H9 (cell line): ENCODE measurements around the gene PEX5. TPM values are rescaled to one million over a fixed set of nuclear protein-coding genes. Genes with fewer than 3 reads are reported as not detected.

Experiments
- DNase-seq: peaks from one replicate; pipeline ENCODE4 v3.0.0-alpha.2; 2017
- H2AFZ ChIP-seq: one replicate; pipeline ENCODE4 v1.6.1; 2013; ENCODE audit warnings: mild to moderate bottlenecking, low read length, control low read depth, moderate library complexity
- H2AK5ac ChIP-seq: 2 replicates; pipeline ENCODE4 v1.6.1; 2013; ENCODE audit warnings: low read length, control low read depth, mixed read lengths; ENCODE audit not compliant: insufficient read length
- H2BK120ac ChIP-seq: one replicate; pipeline ENCODE4 v1.6.1; 2013; ENCODE audit warnings: low read depth, mild to moderate bottlenecking, low read length, control low read depth, inconsistent platforms; ENCODE audit not compliant: poor library complexity, severe bottlenecking
- H2BK12ac ChIP-seq: 2 replicates; pipeline ENCODE4 v1.6.1; 2013; ENCODE audit warnings: low read length, control low read depth, mixed read lengths, low read depth; ENCODE audit not compliant: insufficient read length
- H2BK15ac ChIP-seq: 2 replicates; pipeline ENCODE4 v1.6.1; 2013; ENCODE audit warnings: low read depth, low read length, control low read depth
- H2BK20ac ChIP-seq: one replicate; pipeline ENCODE4 v1.6.1; 2013; ENCODE audit warnings: low read depth, mild to moderate bottlenecking, low read length, control low read depth, inconsistent platforms; ENCODE audit not compliant: poor library complexity, severe bottlenecking
- H2BK5ac ChIP-seq: 2 replicates; pipeline ENCODE4 v1.6.1; 2013; ENCODE audit warnings: low read length, control low read depth, mixed read lengths; ENCODE audit not compliant: insufficient read length
- H3K14ac ChIP-seq: 2 replicates; pipeline ENCODE4 v1.6.1; 2013; ENCODE audit warnings: low read length, control low read depth; ENCODE audit not compliant: insufficient read depth
- H3K18ac ChIP-seq: 2 replicates; pipeline ENCODE4 v1.6.1; 2013; ENCODE audit warnings: low read depth, mild to moderate bottlenecking, mixed read lengths, low read length, control low read depth; ENCODE audit not compliant: insufficient read length
- H3K23ac ChIP-seq: 2 replicates; pipeline ENCODE4 v1.6.1; 2013; ENCODE audit warnings: low read length, control low read depth, mixed read lengths, low read depth; ENCODE audit not compliant: insufficient read length
- H3K23me2 ChIP-seq: 2 replicates; pipeline ENCODE4 v1.6.1; 2013; ENCODE audit warnings: low read depth, mild to moderate bottlenecking, mixed read lengths, low read length, control low read depth; ENCODE audit not compliant: insufficient read length, poor library complexity, severe bottlenecking
- H3K27ac ChIP-seq: 2 replicates; pipeline ENCODE4 v1.5.1; 2013; ENCODE audit warnings: low read length, control low read depth, mixed read lengths, low read depth; ENCODE audit not compliant: insufficient read length
- H3K27me3 ChIP-seq: 2 replicates; pipeline ENCODE4 v1.6.1; 2013; ENCODE audit warnings: low read length, control low read depth, inconsistent platforms; ENCODE audit not compliant: insufficient read depth
- H3K4ac ChIP-seq: 2 replicates; pipeline ENCODE4 v1.6.1; 2013; ENCODE audit warnings: low read depth, mild to moderate bottlenecking, control low read depth, inconsistent platforms, low read length, moderate library complexity
- H3K4me1 ChIP-seq: 2 replicates; pipeline ENCODE4 v1.6.1; 2013; ENCODE audit warnings: low read length, control low read depth, inconsistent platforms; ENCODE audit not compliant: insufficient read depth
- H3K4me2 ChIP-seq: 2 replicates; pipeline ENCODE4 v1.6.1; 2013; ENCODE audit warnings: low read length, control low read depth, mixed read lengths; ENCODE audit not compliant: insufficient read length, insufficient read depth
- H3K56ac ChIP-seq: 2 replicates; pipeline ENCODE4 v1.6.1; 2013; ENCODE audit warnings: low read depth, mild to moderate bottlenecking, mixed read lengths, low read length, control low read depth; ENCODE audit not compliant: insufficient read length
- H3K79me1 ChIP-seq: 2 replicates; pipeline ENCODE4 v1.6.1; 2013; ENCODE audit warnings: low read depth, mild to moderate bottlenecking, moderate library complexity, low read length, control low read depth, inconsistent platforms; ENCODE audit not compliant: insufficient read depth, poor library complexity, severe bottlenecking
- H3K79me2 ChIP-seq: 2 replicates; pipeline ENCODE4 v1.6.1; 2013; ENCODE audit warnings: low read length, control low read depth, inconsistent platforms; ENCODE audit not compliant: insufficient read depth
- H3K9ac ChIP-seq: 2 replicates; pipeline ENCODE4 v1.6.1; 2013; ENCODE audit warnings: low read length, control low read depth, mixed read lengths; ENCODE audit not compliant: insufficient read length; ENCODE audit errors: extremely low read depth
- H3K9me3 ChIP-seq: one replicate; pipeline ENCODE4 v1.6.1; 2013; ENCODE audit warnings: low read depth, low read length, inconsistent platforms; ENCODE audit not compliant: control insufficient read depth
- H3T11ph ChIP-seq: one replicate; pipeline ENCODE4 v1.6.1; 2013; ENCODE audit warnings: mild to moderate bottlenecking, low read length, control low read depth, inconsistent platforms
- H4K20me1 ChIP-seq: one replicate; pipeline ENCODE4 v1.6.1; 2013; ENCODE audit not compliant: control insufficient read depth, insufficient read length, insufficient read depth
- H4K5ac ChIP-seq: 2 replicates; pipeline ENCODE4 v1.6.1; 2013; ENCODE audit warnings: low read depth, mild to moderate bottlenecking, mixed read lengths, low read length, control low read depth; ENCODE audit not compliant: insufficient read length
- H4K8ac ChIP-seq: replicated peaks from 2 replicates; pipeline ENCODE4 v1.6.1; 2013; ENCODE audit warnings: low read length, control low read depth, mixed read lengths, low read depth; ENCODE audit not compliant: insufficient read length
- H4K91ac ChIP-seq: 2 replicates; pipeline ENCODE4 v1.6.1; 2013; ENCODE audit warnings: low read depth, mild to moderate bottlenecking, moderate library complexity, mixed read lengths, low read length, control low read depth; ENCODE audit not compliant: insufficient read length
- H3K27ac Mint-ChIP-seq, 3 experiments: 2 replicates in 2 of 3; 3 replicates in 1 of 3; pipeline ENCODE4 v1.8.0; 2020 to 2021; ENCODE audit warnings: mixed read lengths in 3 of 3, mild to moderate bottlenecking in 1 of 3, moderate library complexity in 1 of 3
- H3K27me3 Mint-ChIP-seq: 2 replicates; pipeline ENCODE4 v1.8.0; 2021; ENCODE audit warnings: low read depth, mild to moderate bottlenecking, moderate library complexity, mixed read lengths
- H3K36me3 Mint-ChIP-seq, 3 experiments: 2 replicates in 2 of 3; 3 replicates in 1 of 3; pipeline ENCODE4 v1.8.0; 2020 to 2021; ENCODE audit warnings: low read depth in 3 of 3, mixed read lengths in 3 of 3; ENCODE audit not compliant: insufficient read depth in 1 of 3
- H3K4me1 Mint-ChIP-seq, 2 experiments: 2 replicates each; pipeline ENCODE4 v1.8.0; 2020; ENCODE audit warnings: mixed read lengths in 2 of 2
- H3K4me3 Mint-ChIP-seq, 2 experiments: 2 replicates in 1 of 2; 3 replicates in 1 of 2; pipeline ENCODE4 v1.8.0; 2020 to 2021; ENCODE audit warnings: mild to moderate bottlenecking in 2 of 2, mixed read lengths in 2 of 2, moderate library complexity in 1 of 2
- H3K9me3 Mint-ChIP-seq, 2 experiments: 2 replicates in 1 of 2; 3 replicates in 1 of 2; pipeline ENCODE4 v1.8.0; 2020; ENCODE audit warnings: mild to moderate bottlenecking in 2 of 2, mixed read lengths in 2 of 2, moderate library complexity in 1 of 2
- CTCF ChIP-seq: fragments of 200-600 bp; sonication (generic); conservative IDR thresholded peaks from 3 replicates; pipeline ENCODE4 v1.8.0; 2021; ENCODE audit warnings: antibody characterized with exemption, mild to moderate bottlenecking
- WGBS: extraction: QIAGEN DNeasy Blood & Tissue Kit; methylation state at CpG from one replicate; pipeline ENCODE4 v1.1.7; 2013; ENCODE audit warnings: missing lambda C conversion rate, low lambda C conversion rate, mixed read lengths; ENCODE audit not compliant: insufficient read length; ENCODE audit errors: extremely low coverage; 5-methylcytosine and 5-hydroxymethylcytosine counted together
- total RNA-seq: library from RNA; stranded (reverse); gene quantifications from 2 replicates; pipeline ENCODE4 v1.2.1, GENCODE V29; 2021

PEX5 gene
- total RNA-seq, 1 experiment from 2014 or later, result 40.5 TPM

- Histone ChIP-seq H4K91ac (no peak overlapping the region), H3K4me2 (no peak overlapping the region), H4K20me1 (no peaks in the 10 kb centered on the region), H3K9me3 (no peaks in the 10 kb centered on the region), H3K4ac (no peak overlapping the region), H2BK12ac (no peak overlapping the region), H3K9ac (no peak overlapping the region), H3K4me1 (no peaks in the 10 kb centered on the region), H3K79me2 (no peaks in the 10 kb centered on the region), H3K18ac (no peak overlapping the region), H2BK120ac (no peak overlapping the region), H2BK20ac (no peak overlapping the region), H3K27me3 (no peaks in the 10 kb centered on the region), H3K23me2 (no peaks in the 10 kb centered on the region), H3K56ac (no peak overlapping the region), H3K79me1 (no peaks in the 10 kb centered on the region), H2BK15ac (no peak overlapping the region), H2AFZ (no peak overlapping the region), H3K27ac (no peak overlapping the region), H4K5ac (no peak overlapping the region), H2AK5ac (no peak overlapping the region), H2BK5ac (no peak overlapping the region), H3T11ph (no peak overlapping the region), H4K8ac (no peak overlapping the region), H3K14ac (no peak overlapping the region), H3K23ac (no peak overlapping the region)
- Mint-ChIP-seq H3K4me1 (no peaks in the 10 kb centered on the region), H3K27ac (no peak overlapping the region), H3K27me3 (no peaks in the 10 kb centered on the region; the same call in 1 of the 2 replicates), H3K9me3 (no peaks in the 10 kb centered on the region), H3K4me3 (no peak overlapping the region), H3K36me3 (peaks cover 6 to 41% (median 22%) of the 10 kb centered on the region in 3 experiments)
- no CpG with 5 or more reads among the region's 7 CpGs for WGBS
- no peak for DNase-seq
- no peak for TF ChIP-seq CTCF
Measured at GRCh38 chr12:7143564-7143963, 45.9 kb upstream of the PEX5 start.
